ENCODE results near the gene CACNA1D.

GRCh38 chr3:53763353-53763752, 268.9 kb downstream of the CACNA1D start:
- no peak for TF ChIP-seq POU2F2 (IDR thresholded peaks at IDR 0.05; ENCODE audit: low read depth, low read length)
- TF ChIP-seq POLR2A (IDR thresholded peaks at IDR 0.05; ENCODE audit: low read depth, low read length) = no peak
- TF ChIP-seq POLR2AphosphoS5 (IDR thresholded peaks at IDR 0.05; ENCODE audit: low read depth, low read length) = no peak
